Uterus (tissue), 4 donors: ENCODE results near the gene LDLRAD4. TPM values are rescaled to one million over a fixed set of nuclear protein-coding genes. Genes with fewer than 3 reads are reported as not detected.

Experiments
- DNase-seq, 2 donors: peaks; one replicate each; pipeline ENCODE4 v3.0.0-alpha.2; 2019 to 2020
- H3K27ac ChIP-seq, 2 donors: fragments of 200-600 bp; sonication (generic); 1 replicate in 1 of 2; 2 replicates in 1 of 2; pipeline ENCODE4 v1.5.1; 2016 to 2018
- H3K27me3 ChIP-seq, 2 donors: fragments of 200-600 bp; sonication (generic); one replicate each; pipeline ENCODE4 v1.5.1; 2018 to 2019; ENCODE audit warnings: control low read depth in 1 of 2
- H3K36me3 ChIP-seq, 2 donors: fragments of 200-600 bp; sonication (generic); one replicate each; pipeline ENCODE4 v1.5.1; 2019; ENCODE audit warnings: control low read depth in 1 of 2
- H3K4me1 ChIP-seq, 2 donors: fragments of 200-600 bp; sonication (generic); one replicate each; pipeline ENCODE4 v1.5.1; 2018 to 2019; ENCODE audit warnings: control low read depth in 1 of 2
- H3K4me3 ChIP-seq, 2 donors: fragments of 200-600 bp; sonication (generic); 1 replicate in 1 of 2; 2 replicates in 1 of 2; pipeline ENCODE4 v1.5.1; 2018 to 2019; ENCODE audit warnings: mild to moderate bottlenecking in 1 of 2
- H3K9me3 ChIP-seq, 2 donors: fragments of 200-600 bp; sonication (generic); one replicate each; pipeline ENCODE4 v1.5.1; 2019; ENCODE audit warnings: control low read depth in 1 of 2
- CTCF ChIP-seq, 4 experiments: fragments of 200-600 bp in 2 of 4; fragments of 450-650 bp in 2 of 4; sonication (generic) in 2 of 4; IDR thresholded peaks; one replicate each; pipeline ENCODE4 v1.5.1; 2016 to 2019; ENCODE audit warnings: antibody characterized with exemption in 4 of 4, mild to moderate bottlenecking in 2 of 4, moderate library complexity in 1 of 4
- POLR2A ChIP-seq, 2 donors: fragments of 450-650 bp; IDR thresholded peaks; one replicate each; pipeline ENCODE4 v1.6.1; 2016; ENCODE audit warnings: antibody characterized with exemption in 2 of 2, mild to moderate bottlenecking in 1 of 2, moderate library complexity in 1 of 2
- intact Hi-C: fragments of 100-400 bp; cut with DNase I; formaldehyde crosslinking; loops from one replicate; pipeline ENCODE4 v1.15.1; 2023; ENCODE audit warnings: low total_unique reads
- total RNA-seq, 4 donors: library from RNA; depleted of rRNA in 3 of 4; stranded (reverse); fragments of >200 nt in 3 of 4; gene quantifications; one replicate each; pipeline versions ENCODE4 v1.1.0 to v1.2.4, GENCODE V29; 2014 to 2023
- donor health status: DM: yes; HTN: yes; CAD: no.

LDLRAD4 gene
- total RNA-seq, 4 donors from 2014 or later = 23.8 to 82.2 (median 39.3) TPM

GRCh38 chr18:13547347-13547746 lies 328.8 kb downstream of the LDLRAD4 start:
- H3K27me3 ChIP-seq = no peaks in the 10 kb centered on the region
- TF ChIP-seq POLR2A (IDR thresholded peaks at IDR 0.05) (no peak), CTCF (IDR thresholded peaks at IDR 0.05) (no peak)
- peaks cover 12 to 20% of the 10 kb centered on the region in 2 donors for H3K4me1 ChIP-seq
- no peak for DNase-seq
- intact Hi-C loops = no loop called here
- no peaks in the 10 kb centered on the region for H3K9me3 ChIP-seq
- peak overlapping the region; percentile 73 to 75 for H3K27ac ChIP-seq
- no peak overlapping the region for H3K4me3 ChIP-seq
- H3K36me3 ChIP-seq = no peaks in the 10 kb centered on the region

- no peak overlapping the region for H3K4me3 ChIP-seq
- peak overlapping the region; percentile 73 to 75 for H3K27ac ChIP-seq
- H3K27me3 ChIP-seq = no peaks in the 10 kb centered on the region
- H3K9me3 ChIP-seq = no peaks in the 10 kb centered on the region
- DNase-seq = no peak
- TF ChIP-seq POLR2A (IDR thresholded peaks at IDR 0.05) (no peak), CTCF (IDR thresholded peaks at IDR 0.05) (no peak)
- no peaks in the 10 kb centered on the region for H3K36me3 ChIP-seq
- H3K4me1 ChIP-seq = peaks cover 13 to 20% of the 10 kb centered on the region in 2 donors
- intact Hi-C loops = no loop called here
Measured at GRCh38 chr18:13548106-13548819, 329.7 kb downstream of the LDLRAD4 start.

GRCh38 chr18:13548966-13549879 lies 330.7 kb downstream of the LDLRAD4 start:
- no peak for DNase-seq
- Histone ChIP-seq H3K36me3 (no peaks in the 10 kb centered on the region), H3K27ac (peak overlapping the region; percentile 73 to 75), H3K4me3 (no peak overlapping the region), H3K27me3 (no peaks in the 10 kb centered on the region), H3K4me1 (peaks cover 13 to 16% of the 10 kb centered on the region in 2 donors), H3K9me3 (no peaks in the 10 kb centered on the region)
- TF ChIP-seq CTCF (IDR thresholded peaks at IDR 0.05) = no peak
- no peak for TF ChIP-seq POLR2A (IDR thresholded peaks at IDR 0.05)
- intact Hi-C loops = no loop called here

- Histone ChIP-seq H3K4me3 (no peak overlapping the region), H3K27me3 (no peaks in the 10 kb centered on the region), H3K36me3 (no peaks in the 10 kb centered on the region), H3K27ac (peak overlapping the region; percentile 73 to 75), H3K4me1 (peaks cover 13 to 16% of the 10 kb centered on the region in 2 donors), H3K9me3 (no peaks in the 10 kb centered on the region)
- intact Hi-C loops = no loop called here
- DNase-seq = peak; percentile 57 to 63
- no peak for TF ChIP-seq POLR2A (IDR thresholded peaks at IDR 0.05)
- no peak for TF ChIP-seq CTCF (IDR thresholded peaks at IDR 0.05)
Measured at GRCh38 chr18:13549880-13550232, 331.3 kb downstream of the LDLRAD4 start.
